ENCODE data around the gene FRMD6.

- TF ChIP-seq POLR2A (IDR thresholded peaks at IDR 0.05), result no peak
- no peak for TF ChIP-seq CTCF (IDR thresholded peaks at IDR 0.05)
- no peak for TF ChIP-seq EP300 (IDR thresholded peaks at IDR 0.05)
- no peak for TF ChIP-seq POLR2AphosphoS5 (IDR thresholded peaks at IDR 0.05)
Measured at GRCh38 chr14:51719955-51720354, 68.2 kb downstream of the FRMD6 start.

All from suprapubic skin (tissue), 4 donors.